ENCODE data around the gene KLHL26.

DNA sequence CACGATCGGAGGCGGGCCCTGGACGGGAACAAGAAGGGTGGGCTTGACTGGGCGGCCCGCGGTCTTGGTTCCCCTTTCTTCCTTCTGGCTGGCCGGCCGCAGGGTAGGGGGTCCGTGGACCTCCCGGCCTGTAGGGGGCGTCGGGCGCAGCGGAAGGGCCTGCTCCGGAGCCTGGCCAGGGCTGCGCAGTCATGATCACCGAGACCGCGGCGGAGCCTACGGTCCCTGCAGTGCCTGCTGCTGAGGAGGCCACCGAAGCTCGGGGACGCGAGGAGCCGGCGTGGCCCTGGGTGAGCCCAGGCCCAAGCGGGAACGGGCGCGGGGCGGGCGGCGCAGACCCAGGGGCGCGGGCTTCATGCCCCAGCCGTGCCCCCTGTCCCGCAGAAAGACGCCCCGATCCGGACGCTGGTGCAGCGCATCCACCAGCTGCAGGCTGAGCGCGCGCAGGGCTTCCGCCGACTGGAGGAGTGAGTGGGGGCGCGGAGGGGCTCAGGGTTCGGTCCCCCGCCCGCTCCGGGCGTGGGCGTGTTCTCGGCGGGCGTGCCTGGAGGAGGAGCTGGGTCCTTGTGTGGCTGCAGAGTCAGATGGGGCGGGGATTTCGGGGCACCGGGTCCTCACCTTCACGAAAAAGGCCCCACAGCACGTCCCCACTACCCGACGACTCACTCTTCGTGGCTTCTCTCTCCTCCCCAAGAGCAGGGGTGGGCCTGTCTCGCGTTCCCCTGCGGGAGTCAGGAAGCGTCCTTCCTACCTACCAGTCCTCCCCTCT, 48.0 kb upstream of the KLHL26 start, which contains the start of gene REX1BD:
- TF ChIP-seq POLR2A (IDR thresholded peaks at IDR 0.05; ENCODE audit: low read depth, low read length) (peak; percentile 12; the same call in 1 of the 2 replicates), RCOR1 (IDR thresholded peaks at IDR 0.05; ENCODE audit: insufficient replicate concordance, low read length) (no peak), SMC3 (IDR thresholded peaks at IDR 0.05; ENCODE audit: low read depth, low read length) (peak; percentile 33), MAZ (IDR thresholded peaks at IDR 0.05; ENCODE audit: borderline replicate concordance, low read depth, low read length) (peak; percentile 63; the same call in 1 of the 2 replicates), RAD21 (IDR thresholded peaks at IDR 0.05; ENCODE audit: low read length) (peak; percentile 45), RFX5 (IDR thresholded peaks at IDR 0.05; ENCODE audit: low read depth, low read length) (no peak)
- TF ChIP-seq, protein P1, sequence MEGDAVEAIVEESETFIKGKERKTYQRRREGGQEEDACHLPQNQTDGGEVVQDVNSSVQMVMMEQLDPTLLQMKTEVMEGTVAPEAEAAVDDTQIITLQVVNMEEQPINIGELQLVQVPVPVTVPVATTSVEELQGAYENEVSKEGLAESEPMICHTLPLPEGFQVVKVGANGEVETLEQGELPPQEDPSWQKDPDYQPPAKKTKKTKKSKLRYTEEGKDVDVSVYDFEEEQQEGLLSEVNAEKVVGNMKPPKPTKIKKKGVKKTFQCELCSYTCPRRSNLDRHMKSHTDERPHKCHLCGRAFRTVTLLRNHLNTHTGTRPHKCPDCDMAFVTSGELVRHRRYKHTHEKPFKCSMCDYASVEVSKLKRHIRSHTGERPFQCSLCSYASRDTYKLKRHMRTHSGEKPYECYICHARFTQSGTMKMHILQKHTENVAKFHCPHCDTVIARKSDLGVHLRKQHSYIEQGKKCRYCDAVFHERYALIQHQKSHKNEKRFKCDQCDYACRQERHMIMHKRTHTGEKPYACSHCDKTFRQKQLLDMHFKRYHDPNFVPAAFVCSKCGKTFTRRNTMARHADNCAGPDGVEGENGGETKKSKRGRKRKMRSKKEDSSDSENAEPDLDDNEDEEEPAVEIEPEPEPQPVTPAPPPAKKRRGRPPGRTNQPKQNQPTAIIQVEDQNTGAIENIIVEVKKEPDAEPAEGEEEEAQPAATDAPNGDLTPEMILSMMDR (conservative IDR thresholded peaks at IDR 0.05; ENCODE audit: low read depth, low read length), result peak; percentile 75
- TF ChIP-seq, protein P2, sequence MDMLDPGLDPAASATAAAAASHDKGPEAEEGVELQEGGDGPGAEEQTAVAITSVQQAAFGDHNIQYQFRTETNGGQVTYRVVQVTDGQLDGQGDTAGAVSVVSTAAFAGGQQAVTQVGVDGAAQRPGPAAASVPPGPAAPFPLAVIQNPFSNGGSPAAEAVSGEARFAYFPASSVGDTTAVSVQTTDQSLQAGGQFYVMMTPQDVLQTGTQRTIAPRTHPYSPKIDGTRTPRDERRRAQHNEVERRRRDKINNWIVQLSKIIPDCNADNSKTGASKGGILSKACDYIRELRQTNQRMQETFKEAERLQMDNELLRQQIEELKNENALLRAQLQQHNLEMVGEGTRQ (IDR thresholded peaks at IDR 0.05; ENCODE audit: low read depth, low read length), result no peak

Data from IMR-90 (cell line).